Measurements from ENCODE around the gene ATG4B. TPM values are rescaled to one million over a fixed set of nuclear protein-coding genes. Genes with fewer than 3 reads are reported as not detected.

Gene ATG4B
- total RNA-seq, 1 donor from 2014 or later, result 142 TPM

DNA sequence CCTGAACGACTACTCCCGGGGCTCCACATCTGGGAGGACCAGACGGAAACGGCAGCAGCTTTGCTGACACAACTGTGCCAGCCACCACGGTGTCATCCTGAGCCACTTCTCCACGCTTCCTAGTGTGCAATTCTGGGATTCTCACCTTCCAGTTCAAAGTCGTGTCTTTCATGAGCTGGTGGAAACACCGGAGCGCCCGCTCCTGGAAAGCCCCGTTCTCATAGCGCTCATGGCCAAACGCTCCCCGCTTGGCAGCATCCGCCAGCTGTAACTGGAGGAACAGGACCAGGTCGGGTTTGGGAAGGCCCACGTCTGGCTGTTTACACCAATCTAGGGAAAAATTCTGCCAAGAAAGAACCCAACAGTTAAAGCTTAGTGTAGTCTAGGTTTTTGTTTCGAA lies 40.8 kb downstream of the ATG4B start:
- DNase-seq (ENCODE audit: low spot score, unreplicated experiment), result no peak
- no peaks in the 10 kb centered on the region for H3K27me3 Mint-ChIP-seq
- H3K4me1 Mint-ChIP-seq (ENCODE audit: low read depth), result no peaks in the 10 kb centered on the region
- no peak overlapping the region for H3K27ac Mint-ChIP-seq
- TF ChIP-seq, protein P1, sequence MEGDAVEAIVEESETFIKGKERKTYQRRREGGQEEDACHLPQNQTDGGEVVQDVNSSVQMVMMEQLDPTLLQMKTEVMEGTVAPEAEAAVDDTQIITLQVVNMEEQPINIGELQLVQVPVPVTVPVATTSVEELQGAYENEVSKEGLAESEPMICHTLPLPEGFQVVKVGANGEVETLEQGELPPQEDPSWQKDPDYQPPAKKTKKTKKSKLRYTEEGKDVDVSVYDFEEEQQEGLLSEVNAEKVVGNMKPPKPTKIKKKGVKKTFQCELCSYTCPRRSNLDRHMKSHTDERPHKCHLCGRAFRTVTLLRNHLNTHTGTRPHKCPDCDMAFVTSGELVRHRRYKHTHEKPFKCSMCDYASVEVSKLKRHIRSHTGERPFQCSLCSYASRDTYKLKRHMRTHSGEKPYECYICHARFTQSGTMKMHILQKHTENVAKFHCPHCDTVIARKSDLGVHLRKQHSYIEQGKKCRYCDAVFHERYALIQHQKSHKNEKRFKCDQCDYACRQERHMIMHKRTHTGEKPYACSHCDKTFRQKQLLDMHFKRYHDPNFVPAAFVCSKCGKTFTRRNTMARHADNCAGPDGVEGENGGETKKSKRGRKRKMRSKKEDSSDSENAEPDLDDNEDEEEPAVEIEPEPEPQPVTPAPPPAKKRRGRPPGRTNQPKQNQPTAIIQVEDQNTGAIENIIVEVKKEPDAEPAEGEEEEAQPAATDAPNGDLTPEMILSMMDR (IDR thresholded peaks at IDR 0.05; ENCODE audit: unreplicated experiment), result no peak
- H3K4me3 Mint-ChIP-seq (ENCODE audit: low read depth), result no peak overlapping the region
- H3K36me3 Mint-ChIP-seq (ENCODE audit: insufficient read depth), result peaks cover 12% of the 10 kb centered on the region
- no peaks in the 10 kb centered on the region for H3K9me3 Mint-ChIP-seq (ENCODE audit: low read depth)

DNA sequence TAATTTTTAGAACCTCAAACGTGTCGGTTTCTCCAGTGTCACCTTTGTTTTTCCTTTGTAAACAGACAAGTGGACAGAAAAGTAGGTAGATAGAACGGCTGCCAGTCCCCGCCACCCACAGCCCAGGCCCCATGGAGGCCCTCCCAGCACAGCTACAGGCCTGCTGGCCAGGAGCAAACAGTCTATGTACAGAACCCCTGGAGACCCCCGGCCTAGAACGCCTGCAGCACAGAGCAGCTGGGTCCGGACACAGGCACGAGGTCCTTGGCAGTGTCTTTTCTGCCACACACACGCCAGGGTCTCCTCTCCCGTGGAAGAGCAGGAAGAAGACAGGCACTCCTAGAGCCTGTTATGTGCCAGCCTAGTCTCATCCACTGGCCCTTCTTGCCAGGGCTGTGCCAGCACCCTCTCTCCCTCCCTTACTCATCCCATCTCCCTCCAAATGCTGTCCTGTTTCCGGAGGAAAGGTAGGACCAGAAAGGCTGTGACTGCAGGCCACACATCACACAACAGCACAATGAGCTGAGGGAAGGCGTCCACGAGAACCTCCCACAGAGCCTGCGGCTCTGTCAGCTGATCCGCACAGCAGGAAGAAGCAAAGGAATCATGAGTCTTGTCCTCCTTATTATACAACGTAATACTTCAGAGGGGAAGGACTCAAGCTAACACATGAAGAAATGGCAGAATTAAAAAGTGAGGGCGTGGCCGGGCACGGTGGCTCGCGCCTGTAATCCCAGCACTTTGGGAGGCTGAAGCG lies 41.5 kb downstream of the ATG4B start:
- Mint-ChIP-seq H3K9me3 (ENCODE audit: low read depth) (no peaks in the 10 kb centered on the region), H3K4me1 (ENCODE audit: low read depth) (no peaks in the 10 kb centered on the region), H3K4me3 (ENCODE audit: low read depth) (no peak overlapping the region), H3K36me3 (ENCODE audit: insufficient read depth) (peaks cover 12% of the 10 kb centered on the region), H3K27me3 (no peaks in the 10 kb centered on the region), H3K27ac (no peak overlapping the region)
- DNase-seq (ENCODE audit: low spot score, unreplicated experiment), result no peak
- TF ChIP-seq, protein P1 (IDR thresholded peaks at IDR 0.05; ENCODE audit: unreplicated experiment), result no peak

DNA sequence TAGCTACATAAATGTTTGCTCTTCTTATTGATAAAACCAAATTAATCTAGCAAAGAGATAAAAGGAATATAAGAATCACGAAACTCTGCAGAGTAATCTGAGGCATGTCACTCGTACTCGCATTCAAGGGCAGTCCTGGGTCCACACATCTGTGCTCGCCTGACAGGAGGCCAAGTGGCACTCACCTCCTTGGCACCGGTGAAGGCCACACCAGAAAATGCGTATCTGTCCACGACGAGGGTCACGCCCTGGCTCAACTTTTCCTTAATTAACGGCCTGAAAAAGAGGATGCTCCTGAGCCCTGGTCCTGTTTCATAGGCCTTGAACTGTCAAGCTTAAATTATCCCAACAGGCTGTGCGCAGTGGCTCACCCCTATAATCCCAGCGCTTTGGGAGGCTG lies 42.6 kb downstream of the ATG4B start:
- H3K36me3 Mint-ChIP-seq (ENCODE audit: insufficient read depth), result peaks cover 12% of the 10 kb centered on the region
- TF ChIP-seq, protein P1 (IDR thresholded peaks at IDR 0.05; ENCODE audit: unreplicated experiment), result no peak
- H3K4me3 Mint-ChIP-seq (ENCODE audit: low read depth), result no peak overlapping the region
- no peak for DNase-seq (ENCODE audit: low spot score, unreplicated experiment)
- H3K27ac Mint-ChIP-seq, result peak overlapping the region; percentile 55
- no peaks in the 10 kb centered on the region for H3K4me1 Mint-ChIP-seq (ENCODE audit: low read depth)
- no peaks in the 10 kb centered on the region for H3K9me3 Mint-ChIP-seq (ENCODE audit: low read depth)
- H3K27me3 Mint-ChIP-seq, result no peaks in the 10 kb centered on the region

DNA sequence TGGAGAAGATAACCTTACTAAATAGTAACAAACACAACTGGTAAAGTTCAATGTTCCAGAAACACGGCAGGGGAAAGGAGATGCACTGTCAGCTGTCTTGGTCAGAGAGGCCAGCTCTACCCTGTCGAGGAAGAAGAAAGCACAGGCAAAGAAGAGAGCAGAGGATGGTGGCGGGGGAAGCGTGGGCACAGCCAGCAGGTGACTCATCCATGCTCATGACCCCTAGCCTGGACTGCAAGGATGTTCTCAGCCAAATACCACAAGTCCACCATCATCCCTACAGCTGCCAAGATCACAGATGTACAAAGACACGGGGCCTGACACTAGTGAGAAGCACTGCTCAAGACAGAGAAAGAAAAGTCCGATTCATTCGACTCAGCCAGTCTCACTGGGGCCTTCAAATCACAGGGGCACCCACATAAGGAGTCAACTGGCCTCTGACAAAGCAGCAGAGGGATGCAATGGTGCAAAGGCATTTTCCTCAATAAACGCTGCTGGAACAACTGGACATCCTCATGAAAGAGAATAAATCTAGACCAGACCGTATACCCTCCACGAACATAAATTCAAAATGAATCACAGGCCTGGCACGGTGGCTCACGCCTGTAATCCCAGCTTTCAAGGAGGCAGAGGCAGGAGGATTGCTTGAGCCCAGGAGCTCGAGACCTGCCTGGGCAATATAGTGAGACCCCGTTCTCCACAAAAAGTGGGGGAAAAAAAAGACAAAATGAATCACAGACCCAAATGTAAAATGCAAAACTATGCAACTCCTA lies 43.5 kb downstream of the ATG4B start:
- peaks cover 12% of the 10 kb centered on the region for H3K36me3 Mint-ChIP-seq (ENCODE audit: insufficient read depth)
- peaks cover 4% of the 10 kb centered on the region for H3K4me1 Mint-ChIP-seq (ENCODE audit: low read depth)
- no peaks in the 10 kb centered on the region for H3K27me3 Mint-ChIP-seq
- TF ChIP-seq, protein P1 (IDR thresholded peaks at IDR 0.05; ENCODE audit: unreplicated experiment), result no peak
- DNase-seq (ENCODE audit: low spot score, unreplicated experiment), result no peak
- H3K27ac Mint-ChIP-seq, result peak overlapping the region; percentile 55
- H3K9me3 Mint-ChIP-seq (ENCODE audit: low read depth), result no peaks in the 10 kb centered on the region
- H3K4me3 Mint-ChIP-seq (ENCODE audit: low read depth), result no peak overlapping the region

DNA sequence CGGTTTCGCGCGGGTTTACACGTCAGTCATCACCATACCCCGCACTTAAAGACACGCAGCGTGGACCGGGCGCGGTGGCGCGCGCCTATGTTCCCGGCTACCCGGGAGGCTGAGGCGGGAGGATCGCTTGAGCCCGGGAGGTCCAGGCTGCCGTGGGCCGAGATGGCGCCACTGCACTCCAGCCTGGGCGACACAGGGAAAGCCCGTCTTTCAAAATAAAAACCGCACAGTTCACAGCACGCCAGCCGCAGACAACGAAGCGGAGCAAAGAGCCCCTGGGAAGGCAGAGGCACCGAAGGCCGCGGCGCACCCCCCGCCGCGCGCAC lies 48.8 kb downstream of the ATG4B start:
- no peak for DNase-seq (ENCODE audit: low spot score, unreplicated experiment)
- H3K4me1 Mint-ChIP-seq (ENCODE audit: low read depth), result peaks cover 8% of the 10 kb centered on the region
- H3K27ac Mint-ChIP-seq, result peak overlapping the region; percentile 82
- peak overlapping the region; percentile 86 for H3K4me3 Mint-ChIP-seq (ENCODE audit: low read depth)
- H3K9me3 Mint-ChIP-seq (ENCODE audit: low read depth), result no peaks in the 10 kb centered on the region
- H3K36me3 Mint-ChIP-seq (ENCODE audit: insufficient read depth), result peaks cover 3% of the 10 kb centered on the region
- TF ChIP-seq, protein P1 (IDR thresholded peaks at IDR 0.05; ENCODE audit: unreplicated experiment), result no peak
- H3K27me3 Mint-ChIP-seq, result no peaks in the 10 kb centered on the region
